ENCODE measurements around the gene WDR26.
A peak's percentile ranks its signal among the peaks of the same experiment; 100 is the strongest.
"Not testable (repeated sequence)": the region's sequence is repeated elsewhere in the genome, so short reads cannot be mapped to it uniquely, and the experiment has no call there.

Gene WDR26

DNA sequence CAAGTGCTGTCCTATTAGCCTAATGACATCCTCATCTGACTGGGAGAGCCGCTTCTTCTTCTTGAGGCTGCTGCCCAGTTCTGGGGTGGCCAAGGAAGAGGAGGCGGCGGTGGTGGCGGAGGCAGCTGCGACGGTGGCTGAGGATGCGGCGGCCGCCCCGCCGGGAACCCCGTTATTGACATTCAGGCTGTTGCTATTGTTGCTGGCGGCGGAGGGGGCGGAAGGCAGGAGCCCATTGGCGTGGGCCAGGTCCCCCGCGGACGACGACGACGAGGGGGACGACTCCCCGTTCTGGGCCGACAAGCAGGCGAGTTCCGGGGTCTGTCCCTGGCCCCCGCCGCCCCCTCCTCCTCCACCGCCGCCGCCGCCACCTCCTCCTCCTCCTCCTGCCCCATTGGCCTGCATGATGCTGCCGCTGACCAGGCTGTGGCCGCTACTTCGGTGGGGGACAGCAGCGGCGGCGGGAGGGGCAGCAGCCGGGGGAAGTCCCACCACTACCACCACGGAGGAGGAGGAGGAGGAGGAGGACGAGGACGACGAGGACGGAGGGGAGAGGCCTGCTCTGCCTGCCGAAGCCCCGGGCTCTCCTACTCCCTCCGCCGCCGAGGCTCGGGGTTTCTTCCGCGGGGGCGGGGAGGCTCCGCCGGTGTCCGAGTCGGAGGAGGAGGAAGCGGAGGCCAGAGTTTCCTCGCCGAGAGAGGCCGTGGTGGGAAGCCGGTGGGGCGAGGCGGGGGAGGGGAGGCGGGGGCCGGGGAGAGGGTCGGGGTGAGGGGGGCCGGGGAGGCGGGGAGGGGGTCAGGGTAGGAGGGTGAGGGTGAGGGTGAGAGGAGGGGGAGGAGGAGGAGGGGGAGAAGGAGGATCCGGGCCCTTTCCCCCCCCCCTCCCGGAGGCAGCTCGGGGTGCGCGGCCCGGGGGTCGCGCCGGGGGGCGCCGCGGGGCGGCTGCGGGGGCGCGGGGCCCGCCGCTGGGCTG lies 610 bp downstream of the WDR26 start:
- DNase-seq, result peak; percentile 35 to 37

DNA sequence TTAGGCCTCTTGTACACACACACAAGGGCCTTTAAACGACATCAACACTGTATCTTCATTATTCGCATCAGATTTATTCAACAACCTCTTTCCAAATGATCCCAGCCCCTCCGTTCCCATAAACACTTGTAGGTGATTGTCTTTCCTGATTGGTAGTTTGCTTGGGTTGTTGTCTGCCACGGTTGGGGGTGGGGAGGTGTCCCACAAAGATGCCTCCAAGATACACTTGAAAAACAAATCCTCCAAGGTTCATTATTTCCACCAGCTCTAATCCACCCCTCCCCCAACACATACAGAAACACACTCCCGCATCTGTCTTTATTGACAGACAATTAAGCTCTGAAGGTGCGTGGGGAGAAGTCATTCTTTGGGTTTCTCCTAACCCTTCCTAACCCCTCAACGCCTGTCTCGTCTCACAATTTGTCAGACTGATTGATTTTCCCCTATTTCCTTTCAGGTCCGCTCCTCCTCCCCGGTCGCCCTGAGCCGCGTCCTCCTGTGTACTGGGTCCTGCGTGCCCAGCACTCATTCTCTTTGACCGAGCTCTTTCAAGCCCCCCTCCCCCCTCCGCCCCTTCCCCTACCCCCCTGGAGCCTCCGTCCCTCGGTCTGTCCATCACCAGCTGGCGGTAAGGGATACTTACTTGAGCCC lies 1.4 kb downstream of the WDR26 start:
- peak; percentile 25 to 27 for DNase-seq

DNA sequence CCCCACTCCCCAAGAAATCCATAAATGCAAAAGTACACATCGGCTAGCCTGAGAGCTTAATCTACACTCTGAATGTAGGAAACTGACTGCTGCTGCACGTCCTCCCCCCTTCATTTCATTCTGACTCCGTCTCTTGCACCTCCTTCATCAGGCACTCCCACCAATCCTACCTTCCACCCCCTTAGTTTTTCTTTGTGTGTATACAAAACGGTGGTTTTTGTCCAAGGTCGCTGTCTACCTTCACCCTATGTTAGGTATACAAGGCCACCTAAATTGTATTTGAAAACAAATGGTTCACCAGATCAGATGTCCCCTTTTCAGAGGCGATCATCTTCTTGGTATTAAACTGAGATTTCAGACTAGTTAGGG lies 1.9 kb downstream of the WDR26 start:
- no peak for DNase-seq

DNA sequence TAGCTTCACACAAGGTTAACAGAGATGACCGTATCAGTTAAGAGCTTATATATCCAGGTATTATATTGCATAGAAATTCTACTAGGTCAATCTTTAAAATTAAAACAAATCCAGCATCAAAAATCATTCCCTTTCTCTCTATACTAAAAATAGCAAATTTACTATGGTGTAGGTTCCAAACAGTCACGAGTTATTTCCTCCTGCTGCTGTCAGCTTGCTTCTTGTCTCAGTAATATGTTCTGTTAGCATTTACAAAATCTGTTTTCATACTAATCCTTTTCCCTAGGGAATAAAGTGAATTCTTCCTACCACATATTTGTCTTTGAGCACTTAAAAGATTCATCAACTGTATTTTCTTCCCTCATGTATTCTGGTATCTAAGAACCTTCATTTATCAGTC lies 2.5 kb downstream of the WDR26 start:
- no peak for DNase-seq

DNA sequence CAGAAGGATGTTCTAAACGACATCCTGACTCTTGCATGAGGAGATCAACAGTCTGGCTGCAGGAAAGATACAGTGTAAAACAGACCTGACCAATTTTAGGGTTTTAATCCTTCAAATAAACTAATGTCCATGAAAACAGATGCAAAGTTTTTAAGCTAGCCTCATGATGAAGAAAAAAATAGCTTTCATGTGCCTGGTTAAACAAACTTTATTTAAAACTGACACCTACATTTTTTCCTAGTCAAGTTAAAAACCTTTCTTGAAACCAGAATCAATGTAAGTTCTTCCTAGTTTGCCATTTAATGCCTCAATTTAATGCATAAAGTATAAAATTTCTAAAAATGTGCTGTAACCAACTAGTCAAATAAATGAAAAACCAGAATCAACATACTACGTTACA lies 2.9 kb downstream of the WDR26 start:
- DNase-seq, result no peak

DNA sequence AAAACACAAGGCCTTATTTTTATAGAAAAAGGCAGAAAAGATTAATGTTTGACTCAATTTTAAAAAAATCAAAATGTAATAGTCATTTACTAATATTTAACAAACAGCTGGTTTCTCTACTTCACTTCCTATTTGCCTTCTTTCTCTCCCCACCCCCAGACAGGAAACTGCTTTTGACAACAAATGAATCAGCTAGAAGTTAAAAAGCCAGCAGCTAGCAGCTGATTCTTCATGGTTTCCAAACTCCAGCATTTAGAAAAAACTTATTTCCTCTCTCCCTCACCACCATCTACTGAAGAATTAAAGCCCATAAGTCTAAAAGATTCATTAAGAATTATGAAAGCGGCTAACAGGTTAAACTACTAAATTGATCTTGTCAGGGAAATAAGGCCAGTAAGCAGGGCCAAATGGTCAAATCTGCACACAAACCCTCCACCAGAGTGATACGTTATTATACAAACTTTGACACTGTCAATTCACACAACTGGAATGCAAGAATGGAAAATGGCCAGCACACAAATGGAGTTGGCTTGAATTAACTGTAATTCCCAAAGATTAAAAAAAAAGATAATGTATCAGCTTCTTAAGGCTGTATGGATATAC lies 4.0 kb downstream of the WDR26 start:
- no peak for DNase-seq

DNA sequence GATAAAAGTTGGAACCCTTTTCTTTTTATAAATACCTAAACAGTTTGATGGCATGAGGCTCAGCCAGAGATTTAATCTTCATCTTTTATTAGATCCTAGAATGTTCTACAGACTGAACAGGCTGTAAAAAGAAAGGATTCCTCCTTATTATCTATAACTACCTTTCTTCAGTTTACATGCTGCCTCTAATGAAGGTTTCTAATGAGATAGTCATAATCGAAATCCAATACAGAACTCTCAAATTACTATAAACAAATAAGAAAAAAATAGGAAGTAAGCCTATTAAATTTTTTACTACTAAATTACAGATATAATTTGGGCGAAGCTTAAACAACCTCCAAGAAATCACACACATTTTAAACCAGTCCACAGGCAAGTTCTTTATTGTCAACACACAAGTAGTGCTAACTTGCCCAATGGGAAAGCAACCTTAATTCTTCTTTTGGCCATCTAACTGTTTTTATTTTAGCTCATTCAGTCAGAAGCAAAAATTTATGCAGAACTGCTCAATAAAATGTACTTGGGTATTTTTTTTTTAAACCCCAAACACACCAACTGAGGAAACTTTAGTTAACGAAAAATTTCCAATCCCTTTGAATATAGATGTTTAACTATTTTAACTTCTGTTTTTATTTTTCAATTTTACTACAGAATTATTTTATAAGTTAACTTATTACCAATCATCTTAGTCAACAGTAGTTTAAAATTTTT lies 4.8 kb downstream of the WDR26 start:
- no peak for DNase-seq

DNA sequence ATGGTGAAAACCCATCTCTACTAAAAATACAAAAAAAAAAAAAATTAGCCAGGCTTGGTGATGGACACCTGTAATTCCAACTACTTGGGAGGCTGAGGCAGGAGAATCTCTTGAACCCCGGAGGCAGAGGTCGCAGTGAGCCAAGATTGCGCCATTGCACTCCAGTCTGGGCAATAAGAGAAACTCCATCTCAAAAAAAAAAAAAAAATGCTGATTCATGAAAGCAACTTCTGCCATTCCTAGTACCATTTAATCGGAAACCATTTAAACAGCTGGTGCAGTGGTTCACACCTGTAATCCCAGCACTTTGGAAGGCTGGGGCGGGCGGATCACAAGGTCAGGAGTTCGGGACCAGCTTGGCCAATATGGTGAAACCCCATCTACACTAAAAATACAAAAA lies 5.9 kb downstream of the WDR26 start:
- DNase-seq, result not testable (repeated sequence)

DNA sequence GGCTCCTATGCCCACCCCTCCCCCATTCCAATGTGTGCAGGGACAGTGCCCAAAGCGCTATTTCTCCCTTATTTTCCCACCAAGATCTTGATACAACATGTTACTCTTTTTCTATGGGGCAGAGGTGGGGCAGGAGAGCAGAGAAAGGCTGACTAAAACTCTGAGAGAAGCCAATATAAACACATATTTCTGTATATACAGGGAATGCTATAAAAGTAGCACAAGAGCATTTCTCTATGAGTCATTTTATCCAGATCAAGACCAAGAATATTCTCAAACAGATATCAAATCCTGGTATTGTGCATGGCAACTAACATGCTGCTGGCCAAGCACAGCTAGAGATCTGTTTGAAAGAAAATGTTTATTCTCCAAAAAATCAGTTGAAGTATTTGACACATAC lies 7.3 kb downstream of the WDR26 start:
- no peak for DNase-seq

DNA sequence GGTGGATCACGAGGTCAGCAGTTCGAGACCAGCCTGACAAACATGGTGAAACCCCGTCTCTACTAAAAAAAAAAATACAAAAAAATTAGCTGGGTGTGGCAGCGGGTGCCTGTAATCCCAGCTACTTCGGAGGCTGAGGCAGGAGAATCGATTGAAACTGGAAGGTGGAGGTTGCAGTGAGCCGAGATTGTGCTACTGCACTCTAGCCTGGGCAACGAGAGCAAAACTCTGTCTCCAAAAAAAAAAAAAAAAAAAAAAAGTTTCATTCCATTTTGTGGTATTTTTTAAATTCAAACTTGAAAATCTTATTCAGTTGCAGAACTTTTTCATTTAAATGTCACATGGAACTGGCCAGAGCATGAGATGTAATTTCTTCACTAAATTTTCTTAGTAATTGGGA lies 7.7 kb downstream of the WDR26 start:
- not testable (repeated sequence) for DNase-seq

DNA sequence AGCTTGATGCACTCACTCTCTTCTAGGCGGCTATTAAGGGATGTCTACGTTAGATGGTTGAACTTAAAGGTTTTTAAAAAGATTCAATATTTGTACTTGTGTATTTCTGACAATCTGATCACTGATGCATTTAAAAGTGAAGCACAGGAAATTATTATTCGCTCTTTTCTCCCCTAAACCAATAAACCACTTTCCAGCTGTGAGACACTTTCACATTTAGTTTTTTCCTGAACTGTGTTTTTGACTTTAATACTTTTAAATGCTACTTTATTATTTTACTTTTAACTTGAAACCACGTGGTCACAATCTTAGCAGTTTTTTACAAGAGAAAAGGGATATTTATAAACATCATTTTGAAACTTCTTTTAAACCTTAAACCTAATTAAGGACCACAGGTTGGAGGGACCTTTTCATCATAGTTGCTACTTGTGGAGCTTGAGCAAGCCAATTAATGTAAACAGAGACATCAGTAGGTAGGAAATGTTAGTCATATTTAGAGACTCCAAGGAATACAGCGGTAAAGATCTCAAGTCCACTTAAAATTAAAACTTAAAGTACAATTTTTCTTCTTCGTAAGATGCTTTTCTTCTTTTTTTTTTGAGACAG lies 9.2 kb downstream of the WDR26 start:
- DNase-seq, result no peak

DNA sequence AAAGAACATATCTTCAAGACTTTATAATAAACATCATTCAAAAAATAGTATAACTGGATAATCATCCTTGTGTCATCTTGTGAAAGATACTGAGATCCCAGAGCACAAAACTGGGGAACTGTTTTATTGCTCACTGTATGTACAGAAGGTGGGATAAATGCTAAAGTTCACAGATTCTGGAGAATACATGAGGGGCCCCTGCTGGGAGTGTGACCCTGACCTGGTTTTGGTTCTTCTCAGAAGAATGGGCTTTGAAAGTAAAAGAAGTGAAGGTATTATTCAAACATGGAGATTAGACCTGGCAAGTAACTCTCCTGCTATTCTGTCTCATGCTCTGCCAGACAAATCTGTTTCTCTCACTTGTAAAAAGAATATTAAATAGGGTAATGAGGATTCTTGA lies 14.5 kb downstream of the WDR26 start:
- no peak for DNase-seq

DNA sequence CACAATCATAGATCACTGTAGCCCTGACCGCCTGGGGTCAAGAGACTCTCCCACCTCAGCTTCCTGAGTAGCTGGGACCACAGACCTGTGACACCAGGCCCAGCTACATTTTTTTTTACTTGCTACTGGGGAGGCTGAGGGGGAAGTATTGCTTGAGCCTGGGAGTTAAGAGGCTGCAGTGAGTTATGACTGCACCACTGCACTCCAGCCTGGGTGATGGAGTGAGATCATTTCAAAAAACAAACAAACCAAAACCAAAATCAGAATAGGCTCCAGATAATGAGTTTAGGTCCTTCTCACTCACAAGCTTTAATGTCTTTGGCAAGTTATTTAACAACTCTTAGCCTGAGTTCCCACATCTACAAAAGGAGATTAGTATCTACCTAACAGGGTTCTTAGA lies 22.8 kb downstream of the WDR26 start:
- DNase-seq, result no peak

DNA sequence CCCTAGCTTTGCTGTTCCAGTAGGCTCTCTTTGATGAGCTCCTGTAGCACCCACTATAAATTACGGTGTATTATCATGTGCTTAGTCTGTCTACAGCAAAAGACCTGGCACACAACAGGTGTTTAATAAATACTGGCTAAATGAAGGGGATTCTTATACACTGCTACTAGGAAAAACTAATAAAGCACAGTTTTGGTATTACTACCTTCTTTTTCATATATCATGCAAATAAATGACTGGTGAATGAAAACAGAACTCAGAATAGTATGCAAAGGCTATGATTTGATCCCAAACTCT lies 26.4 kb downstream of the WDR26 start:
- no peak for DNase-seq

DNA sequence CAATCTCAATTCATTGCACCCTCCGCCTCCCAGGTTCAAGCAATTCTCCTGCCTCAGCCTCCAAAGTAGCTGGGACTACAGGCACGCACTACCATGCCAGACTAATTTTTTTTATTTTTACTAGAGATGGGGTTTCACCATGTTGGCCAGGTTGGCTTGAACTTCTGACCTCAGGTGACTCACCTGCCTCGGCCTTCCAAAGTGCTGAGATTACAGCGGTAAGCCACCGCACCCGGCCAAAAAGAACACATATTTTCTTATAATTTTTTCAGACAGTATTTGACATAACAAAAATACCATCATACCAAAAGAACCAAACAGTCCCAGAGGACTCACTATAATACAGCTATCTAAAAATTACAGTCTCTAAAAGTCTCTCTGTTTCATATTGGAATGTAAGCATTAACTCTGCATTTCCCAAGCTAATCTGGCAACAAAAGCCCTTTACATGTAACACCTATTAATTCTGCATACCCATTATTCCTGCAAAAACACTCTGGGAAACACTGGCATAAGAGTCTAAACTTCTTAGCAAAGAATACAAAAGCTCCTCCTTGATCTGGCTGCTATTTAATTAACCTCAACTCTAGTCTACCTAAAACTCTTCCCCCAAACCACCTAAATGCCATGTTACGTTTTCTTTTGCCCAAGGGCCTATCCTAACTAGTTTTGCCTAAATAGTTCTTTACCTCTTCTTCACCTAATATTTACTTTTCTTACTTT lies 26.9 kb downstream of the WDR26 start:
- no peak for DNase-seq

DNA sequence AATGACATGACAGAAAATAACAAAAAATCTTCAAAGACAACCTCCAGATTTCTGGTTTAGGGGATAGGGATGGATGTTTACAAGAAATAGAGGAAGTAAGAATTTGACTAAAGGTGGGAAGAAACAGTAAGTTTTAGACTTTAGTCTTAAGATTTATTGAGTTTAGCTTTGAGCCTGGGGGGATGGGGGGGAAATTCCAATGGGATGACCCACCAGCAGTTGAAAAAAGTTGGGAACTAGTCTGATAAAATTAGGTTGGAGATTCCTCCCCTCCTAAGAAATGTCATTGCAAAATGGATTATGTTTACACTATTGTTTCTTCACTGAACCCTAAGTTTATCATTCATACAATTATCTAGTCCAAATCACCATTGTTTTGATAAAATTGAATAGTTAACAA lies 28.4 kb downstream of the WDR26 start:
- no peak for DNase-seq

DNA sequence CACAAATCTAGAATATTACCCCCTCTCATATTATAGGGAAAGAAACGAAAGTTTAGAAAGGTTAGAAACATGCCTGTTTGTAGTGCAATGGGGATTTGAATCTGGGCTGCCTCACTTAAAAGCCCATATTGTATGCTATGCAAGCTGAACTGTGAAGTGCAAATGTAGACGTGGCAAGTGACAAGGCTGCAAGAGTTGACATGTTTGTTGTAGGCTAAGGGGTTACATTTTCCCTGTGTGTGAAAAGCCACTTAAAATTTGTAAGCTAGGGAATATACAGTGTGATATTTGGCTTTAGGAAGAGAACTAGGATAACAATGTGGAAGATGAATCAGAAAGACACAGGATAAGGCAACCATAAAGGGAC lies 29.0 kb downstream of the WDR26 start:
- DNase-seq, result no peak

DNA sequence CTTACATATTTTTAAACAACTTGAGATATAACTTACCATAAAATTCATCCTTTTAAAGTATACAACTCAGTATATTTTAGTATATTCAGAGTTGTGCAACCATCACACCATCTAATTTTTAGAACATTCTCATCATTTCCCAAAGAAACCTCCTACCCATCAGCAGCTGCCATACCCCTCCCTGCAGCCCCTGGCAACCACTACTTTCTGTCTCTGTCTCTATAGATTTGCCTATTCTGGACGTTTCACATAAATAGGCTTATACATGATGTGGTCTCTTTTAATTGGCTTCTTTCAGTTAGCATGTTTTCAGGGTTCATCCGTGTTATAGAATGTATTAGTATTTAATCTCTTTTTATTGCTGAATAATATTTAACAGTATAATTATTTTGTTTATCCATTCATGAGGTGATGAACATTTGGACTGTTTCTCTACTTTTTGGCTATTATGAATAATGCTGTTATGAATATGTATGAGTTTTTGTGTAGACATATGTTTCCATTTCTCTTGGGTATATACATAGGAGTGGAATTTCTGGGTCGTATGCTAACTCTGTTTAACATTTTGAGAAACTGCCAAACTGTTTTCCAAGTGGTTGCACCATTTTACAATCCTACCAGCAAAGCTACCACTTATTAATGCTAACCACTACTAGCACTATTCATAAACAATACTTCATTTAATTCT lies 29.5 kb downstream of the WDR26 start:
- DNase-seq, result no peak

DNA sequence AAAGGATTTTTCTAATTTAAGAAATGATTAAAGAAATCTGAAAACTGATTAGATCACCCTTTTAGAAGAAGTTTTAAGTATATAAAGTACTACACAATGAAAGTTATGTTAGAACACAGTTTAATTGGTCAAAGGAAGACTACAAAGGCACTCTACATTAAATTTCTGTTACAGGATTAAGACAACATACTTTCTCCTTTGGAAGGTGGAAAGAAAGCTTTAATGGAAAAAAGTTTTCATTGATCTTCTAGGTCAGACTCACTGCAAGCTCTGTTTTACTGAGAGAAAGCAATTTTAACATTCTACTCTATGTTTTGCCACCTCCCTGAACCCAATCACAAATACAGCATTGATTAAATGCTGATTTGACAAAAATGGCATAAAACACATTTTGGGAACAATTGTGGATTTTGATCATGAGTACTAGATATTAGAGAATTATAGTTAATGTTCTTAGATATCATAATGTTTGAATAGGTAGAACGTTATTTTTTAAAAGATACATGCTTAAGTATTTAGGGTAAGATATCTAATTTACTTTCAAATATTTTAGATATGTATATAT lies 32.0 kb downstream of the WDR26 start:
- DNase-seq, result no peak

DNA sequence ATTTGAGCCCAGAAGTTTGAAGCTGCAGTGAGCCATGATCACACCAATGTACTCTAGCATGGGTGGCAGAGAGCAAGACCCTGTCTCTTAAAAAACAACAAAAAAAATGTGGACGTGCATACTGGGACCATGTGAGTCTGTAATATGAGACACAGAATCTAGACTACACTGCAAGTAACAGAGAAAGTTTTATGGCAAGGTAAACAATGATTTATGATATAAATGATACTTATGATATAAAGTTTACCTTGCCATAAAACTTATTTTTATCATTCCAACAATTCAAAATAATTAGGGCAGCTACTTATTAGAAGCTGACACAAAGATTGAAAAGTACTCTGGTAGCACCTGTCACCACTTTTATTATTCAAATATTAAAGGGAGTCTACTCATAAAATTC lies 34.7 kb downstream of the WDR26 start:
- DNase-seq, result no peak

DNA sequence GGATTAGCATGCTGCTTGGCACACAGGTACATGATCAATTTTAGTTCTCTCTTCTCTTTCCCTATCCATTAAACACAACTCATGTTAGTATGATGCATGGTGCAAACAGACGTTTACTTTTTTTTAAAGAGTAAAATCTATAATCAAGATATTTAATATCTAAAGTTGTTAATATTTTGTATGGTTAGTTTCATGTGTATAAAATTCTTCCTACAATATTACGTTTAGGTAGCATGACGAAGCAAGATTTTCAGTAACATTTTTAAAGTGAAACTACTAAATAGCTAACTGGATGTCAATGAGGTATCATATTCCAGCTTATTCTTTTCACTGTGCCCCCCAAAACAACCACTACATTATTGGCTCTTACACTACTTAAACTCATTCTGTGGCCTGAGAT lies 41.3 kb downstream of the WDR26 start:
- DNase-seq, result no peak

Data from activated CD4-positive, alpha-beta T cell treated with anti-CD3 and anti-CD28 coated beads, Interleukin-2, amount 50 U/mL, for 48 hours (primary cell).